Astrocyte (in vitro differentiated cells and primary cell): ENCODE data around the gene DRGX. TPM values are rescaled to one million over a fixed set of nuclear protein-coding genes. Genes with fewer than 3 reads are reported as not detected.

ENCODE experiments used
- DNase-seq: peaks from one replicate; pipeline ENCODE4 v3.0.0-alpha.2; 2010; ENCODE audit warnings: low read depth
- FAIRE-seq: peaks from 2 replicates; lab custom pipeline; 2011; peaks lifted over from hg19 to GRCh38; lab: Jason Lieb, UNC
- H2AFZ ChIP-seq: 2 replicates; pipeline ENCODE4 v1.6.0; 2012; ENCODE audit warnings: low read depth, low read length, inconsistent platforms
- H3K27ac ChIP-seq: 2 replicates; pipeline ENCODE4 v1.5.1; 2011; ENCODE audit warnings: low read depth, low read length, inconsistent platforms
- H3K27me3 ChIP-seq: 2 replicates; pipeline ENCODE4 v1.6.0; 2011; ENCODE audit warnings: low read length, inconsistent platforms; ENCODE audit not compliant: insufficient read depth
- H3K36me3 ChIP-seq: 2 replicates; pipeline ENCODE4 v1.5.1; 2011; ENCODE audit warnings: low read length, inconsistent platforms; ENCODE audit not compliant: insufficient read depth
- H3K4me1 ChIP-seq: 2 replicates; pipeline ENCODE4 v1.5.1; 2011; ENCODE audit warnings: low read length, inconsistent platforms; ENCODE audit not compliant: insufficient read depth
- H3K4me2 ChIP-seq: 2 replicates; pipeline ENCODE4 v1.6.0; 2012; ENCODE audit warnings: low read length, inconsistent platforms
- H3K4me3 ChIP-seq: 2 replicates; pipeline ENCODE4 v1.5.1; 2011; ENCODE audit warnings: low read depth, mild to moderate bottlenecking, low read length, inconsistent platforms; ENCODE audit not compliant: insufficient read depth
- H3K79me2 ChIP-seq: 2 replicates; pipeline ENCODE4 v1.6.0; 2012; ENCODE audit warnings: mild to moderate bottlenecking, low read length, inconsistent platforms; ENCODE audit not compliant: insufficient read depth
- H3K9ac ChIP-seq: 2 replicates; pipeline ENCODE4 v1.6.0; 2012; ENCODE audit warnings: mild to moderate bottlenecking, low read length, inconsistent platforms
- H3K9me3 ChIP-seq: 2 replicates; pipeline ENCODE4 v1.5.1; 2012; ENCODE audit warnings: low read depth, mild to moderate bottlenecking, low read length, inconsistent platforms; ENCODE audit not compliant: insufficient read depth
- H4K20me1 ChIP-seq: 2 replicates; pipeline ENCODE4 v1.6.0; 2012; ENCODE audit warnings: low read length, inconsistent platforms; ENCODE audit not compliant: insufficient read depth
- H3K27ac Mint-ChIP-seq: one replicate; pipeline ENCODE4 v1.8.0; 2021; ENCODE audit warnings: mild to moderate bottlenecking, mixed read lengths; ENCODE audit not compliant: unreplicated experiment
- H3K27me3 Mint-ChIP-seq: one replicate; pipeline ENCODE4 v1.8.0; 2021; ENCODE audit warnings: low read depth, mixed read lengths; ENCODE audit not compliant: unreplicated experiment
- H3K36me3 Mint-ChIP-seq: one replicate; pipeline ENCODE4 v1.8.0; 2021; ENCODE audit warnings: low read depth, mixed read lengths; ENCODE audit not compliant: unreplicated experiment
- H3K4me1 Mint-ChIP-seq: one replicate; pipeline ENCODE4 v1.8.0; 2021; ENCODE audit warnings: low read depth, mixed read lengths; ENCODE audit not compliant: unreplicated experiment
- H3K4me3 Mint-ChIP-seq: one replicate; pipeline ENCODE4 v1.8.0; 2021; ENCODE audit warnings: mild to moderate bottlenecking, moderate library complexity, mixed read lengths; ENCODE audit not compliant: unreplicated experiment
- H3K9me3 Mint-ChIP-seq: one replicate; pipeline ENCODE4 v1.8.0; 2021; ENCODE audit warnings: mild to moderate bottlenecking, mixed read lengths; ENCODE audit not compliant: unreplicated experiment
- EZH2 ChIP-seq: IDR thresholded peaks from 2 replicates; pipeline ENCODE4 v1.6.1; 2012; ENCODE audit warnings: mild to moderate bottlenecking, low read length, inconsistent platforms; ENCODE audit not compliant: insufficient read depth
- total RNA-seq: library from RNA; stranded (reverse); gene quantifications from 2 replicates; pipeline ENCODE4 v1.2.1, GENCODE V29; 2021
- TF ChIP-seq, protein P1 (sequence below): IDR thresholded peaks from 2 replicates; pipeline ENCODE4 v1.5.1; 2011; ENCODE audit warnings: low read depth, mild to moderate bottlenecking, inconsistent platforms, low read length, moderate library complexity; ENCODE audit not compliant: insufficient read depth

DRGX gene
- total RNA-seq, 1 donor from 2014 or later: not detected

DNA sequence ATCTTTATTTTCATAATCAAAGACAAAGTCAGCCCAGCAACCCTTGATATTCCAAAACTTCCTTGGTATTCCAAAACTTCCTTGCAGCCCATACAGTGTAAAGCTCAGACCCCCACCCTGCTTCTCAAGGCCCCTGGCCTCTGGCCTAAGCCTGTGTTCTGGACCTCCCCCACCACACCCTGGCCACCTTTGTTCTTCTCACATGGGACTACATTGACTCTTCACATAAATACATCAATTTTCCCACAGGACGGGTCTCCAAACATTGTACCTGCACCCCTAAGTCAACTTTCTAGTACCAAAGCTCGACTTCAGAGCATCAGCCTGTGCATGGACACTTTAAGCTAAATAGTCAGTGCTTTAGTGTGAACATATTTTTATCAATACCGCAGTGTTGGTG lies 40.7 kb downstream of the DRGX start:
- Mint-ChIP-seq H3K27me3 (peaks cover 14% of the 10 kb centered on the region), H3K4me1 (peaks cover 5% of the 10 kb centered on the region), H3K27ac (no peak overlapping the region), H3K9me3 (no peaks in the 10 kb centered on the region), H3K4me3 (no peak overlapping the region), H3K36me3 (no peaks in the 10 kb centered on the region)
- Histone ChIP-seq H3K4me2 (no peak overlapping the region), H4K20me1 (no peaks in the 10 kb centered on the region), H3K4me1 (no peaks in the 10 kb centered on the region), H3K79me2 (no peaks in the 10 kb centered on the region), H3K9ac (no peak overlapping the region), H3K9me3 (no peaks in the 10 kb centered on the region), H3K4me3 (no peak overlapping the region), H3K27ac (no peak overlapping the region), H3K27me3 (no peaks in the 10 kb centered on the region), H3K36me3 (no peaks in the 10 kb centered on the region), H2AFZ (no peak overlapping the region)
- TF ChIP-seq EZH2: no peak
- TF ChIP-seq, protein P1, sequence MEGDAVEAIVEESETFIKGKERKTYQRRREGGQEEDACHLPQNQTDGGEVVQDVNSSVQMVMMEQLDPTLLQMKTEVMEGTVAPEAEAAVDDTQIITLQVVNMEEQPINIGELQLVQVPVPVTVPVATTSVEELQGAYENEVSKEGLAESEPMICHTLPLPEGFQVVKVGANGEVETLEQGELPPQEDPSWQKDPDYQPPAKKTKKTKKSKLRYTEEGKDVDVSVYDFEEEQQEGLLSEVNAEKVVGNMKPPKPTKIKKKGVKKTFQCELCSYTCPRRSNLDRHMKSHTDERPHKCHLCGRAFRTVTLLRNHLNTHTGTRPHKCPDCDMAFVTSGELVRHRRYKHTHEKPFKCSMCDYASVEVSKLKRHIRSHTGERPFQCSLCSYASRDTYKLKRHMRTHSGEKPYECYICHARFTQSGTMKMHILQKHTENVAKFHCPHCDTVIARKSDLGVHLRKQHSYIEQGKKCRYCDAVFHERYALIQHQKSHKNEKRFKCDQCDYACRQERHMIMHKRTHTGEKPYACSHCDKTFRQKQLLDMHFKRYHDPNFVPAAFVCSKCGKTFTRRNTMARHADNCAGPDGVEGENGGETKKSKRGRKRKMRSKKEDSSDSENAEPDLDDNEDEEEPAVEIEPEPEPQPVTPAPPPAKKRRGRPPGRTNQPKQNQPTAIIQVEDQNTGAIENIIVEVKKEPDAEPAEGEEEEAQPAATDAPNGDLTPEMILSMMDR: no peak
- DNase-seq (no peak), FAIRE-seq (no peak)

DNA sequence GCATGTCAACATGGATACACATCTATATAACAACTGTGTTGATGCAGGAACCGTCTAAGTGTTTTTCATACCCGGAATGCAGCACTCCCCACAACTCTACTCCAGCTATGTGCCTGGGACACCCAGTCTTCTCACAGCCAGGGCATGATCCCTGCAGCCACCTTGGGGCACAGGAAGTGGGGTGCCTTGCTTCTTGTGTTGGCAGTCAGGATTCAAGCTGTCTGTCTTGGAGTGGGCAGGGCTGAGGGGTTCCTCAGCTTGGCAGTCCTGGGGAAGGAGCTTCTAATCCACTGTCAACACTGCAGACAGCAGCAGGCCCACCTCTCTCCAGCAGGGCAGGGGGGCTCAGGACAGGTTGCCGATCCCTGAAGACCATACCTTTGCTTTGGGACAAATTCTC lies 41.3 kb downstream of the DRGX start:
- FAIRE-seq (no peak), DNase-seq (no peak)
- no peaks in the 10 kb centered on the region for H3K9me3 Mint-ChIP-seq
- Histone ChIP-seq H3K27ac (no peak overlapping the region), H3K27me3 (no peaks in the 10 kb centered on the region), H3K9me3 (no peaks in the 10 kb centered on the region), H3K9ac (no peak overlapping the region), H3K4me1 (no peaks in the 10 kb centered on the region), H3K79me2 (no peaks in the 10 kb centered on the region), H4K20me1 (no peaks in the 10 kb centered on the region), H3K4me3 (no peak overlapping the region), H2AFZ (no peak overlapping the region), H3K4me2 (no peak overlapping the region), H3K36me3 (no peaks in the 10 kb centered on the region)
- TF ChIP-seq EZH2: no peak
- TF ChIP-seq, protein P1: no peak
- peaks cover 14% of the 10 kb centered on the region for H3K27me3 Mint-ChIP-seq
- H3K4me1 Mint-ChIP-seq: no peaks in the 10 kb centered on the region
- no peaks in the 10 kb centered on the region for H3K36me3 Mint-ChIP-seq
- no peak overlapping the region for H3K4me3 Mint-ChIP-seq
- H3K27ac Mint-ChIP-seq: no peak overlapping the region

DNA sequence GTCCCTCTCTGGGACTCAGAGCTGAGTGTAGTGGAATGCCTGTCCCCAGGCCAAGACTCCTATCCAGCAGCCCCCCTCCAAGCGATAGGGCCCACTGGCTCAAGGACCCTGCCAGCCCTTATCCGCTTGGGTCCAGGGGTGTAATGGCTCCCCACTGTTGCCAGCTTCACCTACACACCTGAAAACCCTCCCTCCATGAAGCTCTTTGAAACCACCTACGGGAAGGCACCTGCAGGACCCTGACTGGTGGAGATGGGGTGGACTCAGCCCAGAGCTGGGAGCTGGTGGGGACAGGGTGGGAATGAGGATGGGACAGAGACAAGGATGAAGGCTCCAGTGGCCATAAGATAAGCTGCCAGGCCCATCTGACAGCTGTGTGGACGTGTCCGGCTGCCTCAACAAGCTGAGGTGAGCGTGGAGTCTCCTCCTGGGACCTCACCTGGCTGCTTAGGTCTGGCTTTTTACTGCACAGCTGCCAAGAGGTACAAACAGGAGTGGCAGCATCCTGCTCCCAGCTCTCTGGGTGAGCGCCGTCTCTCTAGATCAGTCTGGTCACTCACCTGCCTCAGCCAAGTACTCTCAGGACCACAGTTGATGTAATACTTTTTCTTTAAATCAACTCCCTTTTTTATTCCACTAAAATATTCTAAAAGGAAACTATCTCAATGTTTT lies 41.9 kb downstream of the DRGX start:
- FAIRE-seq (no peak), DNase-seq (no peak)
- Histone ChIP-seq H3K9ac (no peak overlapping the region), H3K27me3 (no peaks in the 10 kb centered on the region), H2AFZ (no peak overlapping the region), H3K27ac (no peak overlapping the region), H3K4me3 (no peak overlapping the region), H4K20me1 (no peaks in the 10 kb centered on the region), H3K79me2 (no peaks in the 10 kb centered on the region), H3K9me3 (no peaks in the 10 kb centered on the region), H3K4me1 (no peaks in the 10 kb centered on the region), H3K36me3 (no peaks in the 10 kb centered on the region), H3K4me2 (no peak overlapping the region)
- H3K9me3 Mint-ChIP-seq: no peaks in the 10 kb centered on the region
- no peak overlapping the region for H3K27ac Mint-ChIP-seq
- TF ChIP-seq, protein P1: no peak
- no peak for TF ChIP-seq EZH2
- H3K36me3 Mint-ChIP-seq: no peaks in the 10 kb centered on the region
- H3K27me3 Mint-ChIP-seq: peaks cover 14% of the 10 kb centered on the region
- H3K4me1 Mint-ChIP-seq: no peaks in the 10 kb centered on the region
- H3K4me3 Mint-ChIP-seq: no peak overlapping the region
